ENCODE data around the gene GAPDHS.

Gene GAPDHS

GRCh38 chr19:35557539-35558399, 24.5 kb downstream of the GAPDHS start:
- DNase-seq (ENCODE audit: low read depth) = no peak

- no peak for DNase-seq (ENCODE audit: low read depth)
These were observed 25.4 kb downstream of the GAPDHS start for GRCh38 chr19:35558400-35559280.

GRCh38 chr19:35559281-35559659, 26.0 kb downstream of the GAPDHS start:
- no peak for DNase-seq (ENCODE audit: low read depth)

- DNase-seq (ENCODE audit: low read depth) = no peak
These were observed 26.5 kb downstream of the GAPDHS start for GRCh38 chr19:35559781-35560180.

DNA sequence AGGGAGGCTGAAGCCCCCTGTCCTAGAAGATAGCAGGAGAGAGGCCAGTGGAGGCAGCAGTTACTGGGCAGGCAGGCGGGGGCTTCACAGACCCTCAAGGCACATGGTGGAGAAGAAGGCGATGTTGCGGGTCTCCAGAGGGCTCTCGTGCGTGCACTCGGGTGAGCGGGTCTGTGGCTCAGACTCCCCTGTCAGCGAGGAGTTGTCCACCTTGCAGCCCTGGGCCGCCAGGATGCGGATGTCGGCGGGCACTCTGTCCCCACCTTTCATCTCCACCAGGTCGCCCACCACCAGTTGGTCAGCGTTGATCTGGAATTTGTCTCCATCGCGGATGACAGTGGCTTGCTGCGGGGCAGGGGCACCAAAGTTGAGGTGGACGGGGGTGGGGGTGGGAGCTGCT, 27.0 kb downstream of the GAPDHS start:
- DNase-seq (ENCODE audit: low read depth) = no peak

GRCh38 chr19:35560677-35561076, 27.4 kb downstream of the GAPDHS start:
- DNase-seq (ENCODE audit: low read depth) = no peak

DNA sequence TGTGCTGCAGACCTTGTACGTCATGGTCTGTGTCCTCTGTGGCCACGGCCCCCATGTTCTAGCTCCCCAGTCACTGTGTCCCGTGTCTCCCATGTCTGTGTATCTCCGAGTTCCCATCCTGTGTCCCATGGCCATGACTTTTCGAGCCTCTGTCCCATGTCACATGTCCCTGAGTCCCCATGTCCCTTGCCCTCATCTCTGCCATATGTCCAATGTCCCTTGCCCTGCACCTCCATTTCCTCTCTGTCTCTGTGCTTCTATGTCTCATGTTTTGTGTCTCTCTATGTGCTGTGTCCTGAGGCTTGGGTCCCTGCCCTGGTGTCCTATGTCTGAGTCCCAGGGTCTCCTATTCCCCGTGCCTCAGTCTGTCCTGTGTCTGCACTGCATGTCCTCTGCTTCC, 28.2 kb downstream of the GAPDHS start:
- DNase-seq (ENCODE audit: low read depth) = no peak

DNA sequence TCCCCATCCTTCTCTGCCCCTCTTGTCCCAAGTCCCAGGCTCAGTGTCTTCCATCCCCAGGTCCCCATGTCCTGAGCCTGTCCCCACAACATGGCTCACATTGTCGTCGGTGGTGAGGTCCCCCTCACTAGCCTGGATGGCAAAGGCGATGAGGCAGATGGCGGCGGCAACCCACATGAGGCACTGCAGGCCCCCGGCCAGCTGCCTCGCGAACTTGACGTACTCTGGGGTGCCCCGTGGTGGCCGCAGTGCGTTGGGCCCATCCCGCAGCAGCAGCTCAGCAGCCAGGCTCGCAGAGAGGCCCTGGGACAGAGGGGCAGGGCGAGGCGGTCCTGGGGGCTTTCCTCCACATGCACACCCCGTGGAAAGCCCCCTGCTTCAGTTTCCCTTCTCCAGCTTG, 29.1 kb downstream of the GAPDHS start:
- DNase-seq (ENCODE audit: low read depth) = no peak

DNA sequence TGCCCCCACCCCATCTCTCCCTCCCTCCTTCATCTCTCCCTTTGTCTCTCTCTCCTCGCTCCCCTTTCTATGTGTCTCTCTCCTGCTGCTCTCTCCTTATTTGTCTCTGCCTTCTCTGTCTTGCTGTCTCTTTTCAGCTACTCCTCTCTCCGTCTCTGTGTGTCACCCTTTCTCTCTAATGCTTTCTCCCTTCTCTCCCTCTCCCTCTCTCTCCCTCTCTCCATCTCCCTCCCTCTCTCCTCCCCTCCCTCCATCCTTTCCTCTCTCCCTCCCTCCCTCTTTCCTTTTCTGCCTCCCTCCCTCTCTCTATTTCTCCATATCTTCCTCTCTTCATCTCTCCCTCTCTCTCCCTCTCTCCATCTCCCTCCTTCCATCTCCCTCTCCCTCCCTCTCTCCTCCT, 29.5 kb downstream of the GAPDHS start:
- DNase-seq (ENCODE audit: low read depth) = no peak

DNA sequence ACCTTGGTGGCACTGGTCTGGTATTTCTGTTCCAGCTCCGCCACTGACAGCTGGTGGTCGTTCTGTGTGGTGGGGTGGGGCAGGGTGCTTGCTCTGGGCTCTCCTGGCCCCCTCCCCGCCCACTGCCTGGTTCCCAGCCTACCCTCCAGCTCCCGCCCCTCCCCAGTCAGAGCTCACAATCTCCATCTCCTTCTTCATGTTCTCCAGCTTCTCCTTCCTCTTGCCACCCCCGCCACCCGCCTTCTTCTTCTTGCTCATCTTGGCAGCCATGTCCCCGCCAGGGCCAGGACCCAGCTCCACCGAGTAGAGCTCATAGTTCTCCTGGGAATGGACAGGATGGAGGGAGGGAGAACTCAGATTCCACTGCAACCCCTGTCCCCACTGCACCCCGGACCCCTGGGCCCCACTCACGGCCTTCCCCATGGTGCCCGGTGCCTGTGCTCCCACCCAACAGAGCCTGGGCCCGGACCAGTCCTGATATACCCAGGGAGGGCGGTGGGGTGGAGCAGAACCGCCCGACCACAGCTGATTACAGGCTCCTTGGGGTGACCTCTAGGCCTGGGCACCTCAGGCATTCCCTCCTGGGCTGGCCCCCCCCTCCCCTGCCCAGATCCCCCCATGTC, 30.1 kb downstream of the GAPDHS start, which contains the start of gene ATP4A:
Gene ATP4A (minus strand): TSS at position 452 of the 623 bp plus-strand sequence. CDS start 29 bp downstream, at position 423.
- no peak for DNase-seq (ENCODE audit: low read depth)

- DNase-seq (ENCODE audit: low read depth) = no peak
These were observed 32.0 kb downstream of the GAPDHS start for GRCh38 chr19:35565016-35565856.

GRCh38 chr19:35566738-35567137, 33.5 kb downstream of the GAPDHS start:
- no peak for DNase-seq (ENCODE audit: low read depth)

- no peak for DNase-seq (ENCODE audit: low read depth)
These were observed 36.1 kb downstream of the GAPDHS start for GRCh38 chr19:35569281-35569781.

DNA sequence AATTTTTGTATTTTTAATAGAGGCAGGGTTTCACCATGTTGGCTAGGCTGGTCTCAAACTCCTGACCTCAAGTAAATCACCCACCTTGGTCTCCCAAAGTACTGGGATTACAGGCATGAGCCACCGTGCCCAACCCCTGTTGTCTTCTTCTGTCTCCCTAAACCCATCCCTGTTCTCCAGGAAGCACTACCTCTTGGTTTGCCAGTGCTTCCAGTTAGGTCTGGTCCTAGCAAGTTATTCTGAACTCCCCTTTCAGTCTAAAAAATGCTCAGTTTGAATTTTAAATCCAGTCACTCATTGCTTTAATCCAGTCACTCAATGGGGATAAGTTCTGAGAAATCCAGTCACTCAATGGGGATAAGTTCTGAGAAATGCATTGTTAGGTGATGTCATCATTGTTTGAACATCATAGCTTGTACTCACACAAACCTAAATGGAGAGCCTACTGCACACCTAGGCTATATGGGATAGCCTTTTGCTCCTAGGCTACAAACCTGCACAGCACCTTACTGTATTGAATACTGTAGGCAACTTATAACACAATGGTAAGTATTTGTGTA, 38.2 kb downstream of the GAPDHS start:
- no peak for DNase-seq (ENCODE audit: low read depth)

GRCh38 chr19:35577918-35578317, 44.7 kb downstream of the GAPDHS start:
- no peak for DNase-seq (ENCODE audit: low read depth)

DNA sequence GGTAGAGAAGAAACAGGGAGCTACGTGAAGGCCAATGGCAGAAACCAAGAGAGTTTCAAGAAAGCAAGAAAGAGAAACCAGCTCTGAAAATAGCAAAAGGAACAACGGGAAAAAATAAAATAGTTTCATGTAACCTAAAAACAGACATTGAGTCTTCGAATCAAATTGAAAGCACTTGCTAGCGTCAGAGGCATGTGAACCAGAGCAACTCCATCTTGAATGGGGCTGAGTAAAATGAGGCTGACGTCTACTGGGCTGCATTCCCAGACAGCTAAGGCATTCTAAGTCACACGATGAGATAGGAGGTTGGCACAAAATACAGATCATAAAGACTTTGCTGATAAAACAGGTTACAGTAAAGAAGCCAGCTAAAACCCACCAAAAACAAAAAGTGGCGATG, 45.5 kb downstream of the GAPDHS start:
- no peak for DNase-seq (ENCODE audit: low read depth)

- DNase-seq (ENCODE audit: low read depth) = no peak
These were observed 49.5 kb downstream of the GAPDHS start for GRCh38 chr19:35582760-35583159.

- no peak for DNase-seq (ENCODE audit: low read depth)
These were observed 52.6 kb downstream of the GAPDHS start, which contains the start of gene PMIS2 for GRCh38 chr19:35585848-35586247. PMIS2 (plus strand) TSS chr19:35586173; CDS start chr19:35586260, 87 bp downstream.

DNA sequence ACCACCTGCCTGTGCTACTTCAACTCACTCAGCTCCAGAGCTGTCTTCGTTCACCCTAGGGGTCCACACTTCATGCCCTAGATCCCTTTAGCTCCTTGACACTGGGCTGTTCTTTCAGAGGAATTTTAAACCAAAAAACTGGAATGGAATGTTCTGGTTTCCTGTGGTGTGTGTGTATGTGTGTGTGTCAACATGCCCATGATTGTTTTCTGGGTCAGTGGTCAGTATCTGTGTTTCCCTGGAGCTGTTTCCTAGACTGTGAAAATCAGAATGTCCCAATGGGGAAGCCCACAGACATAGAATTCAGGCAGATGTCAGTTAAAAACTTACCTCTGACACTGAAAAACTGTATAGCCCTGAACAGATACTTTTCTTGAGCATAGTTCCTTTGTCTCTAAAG, 54.1 kb downstream of the GAPDHS start:
- no peak for DNase-seq (ENCODE audit: low read depth)

DNA sequence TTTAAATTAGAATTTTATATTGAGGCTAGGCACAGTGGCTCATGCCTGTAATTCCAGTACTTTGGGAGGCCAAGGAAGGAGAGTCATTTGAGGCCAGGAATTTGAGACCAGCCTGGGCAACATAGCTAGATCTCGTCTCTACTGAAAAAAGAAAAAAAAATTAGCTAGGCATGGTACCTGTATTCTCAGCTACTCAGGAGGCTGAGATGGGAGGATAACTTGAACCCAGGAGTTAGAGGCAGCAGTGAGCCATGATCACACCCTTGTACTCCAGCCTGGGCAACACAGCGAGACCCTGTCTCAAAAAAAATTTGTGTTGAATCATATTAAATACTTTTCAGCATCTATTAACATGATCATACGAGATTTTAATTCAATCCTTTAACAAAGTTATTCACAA, 57.6 kb downstream of the GAPDHS start:
- DNase-seq (ENCODE audit: low read depth) = no peak

GRCh38 chr19:35592226-35592625, 59.0 kb downstream of the GAPDHS start:
- DNase-seq (ENCODE audit: low read depth) = no peak
